DMS53 treated with DMSO at 0.1 percent for 48 hours (cell line): ENCODE data around the gene KLRC3.
A peak's percentile ranks its signal among the peaks of the same experiment; 100 is the strongest.
"Not testable (repeated sequence)": the region's sequence is repeated elsewhere in the genome, so short reads cannot be mapped to it uniquely, and the experiment has no call there.

Source experiments
- DNase-seq: peaks from one replicate; lab custom pipeline; 2025; ENCODE audit not compliant: unreplicated experiment; lab: John Stamatoyannopoulos, UW

The KLRC3 gene

GRCh38 chr12:10404798-10405197, 15.6 kb downstream of the KLRC3 start:
- DNase-seq = no peak

DNA sequence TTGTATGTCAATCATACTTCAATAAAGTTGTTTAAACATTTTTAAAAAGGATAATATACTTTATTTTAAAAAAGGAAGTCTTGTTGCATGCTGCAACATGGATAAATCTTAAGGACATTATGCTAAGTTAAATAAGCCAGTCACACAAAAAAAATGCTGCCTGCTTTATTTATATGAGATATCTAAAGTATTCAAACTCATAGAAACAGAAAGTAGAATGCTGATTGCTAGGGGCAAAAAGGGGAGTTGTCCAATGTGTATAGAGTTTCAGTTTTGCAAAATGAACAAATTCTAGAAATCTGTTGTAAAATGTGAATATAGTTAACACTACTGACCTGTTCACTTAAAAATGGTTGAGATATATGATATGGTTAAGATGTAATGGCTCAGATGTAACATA, 19.6 kb downstream of the KLRC3 start:
- no peak for DNase-seq

DNA sequence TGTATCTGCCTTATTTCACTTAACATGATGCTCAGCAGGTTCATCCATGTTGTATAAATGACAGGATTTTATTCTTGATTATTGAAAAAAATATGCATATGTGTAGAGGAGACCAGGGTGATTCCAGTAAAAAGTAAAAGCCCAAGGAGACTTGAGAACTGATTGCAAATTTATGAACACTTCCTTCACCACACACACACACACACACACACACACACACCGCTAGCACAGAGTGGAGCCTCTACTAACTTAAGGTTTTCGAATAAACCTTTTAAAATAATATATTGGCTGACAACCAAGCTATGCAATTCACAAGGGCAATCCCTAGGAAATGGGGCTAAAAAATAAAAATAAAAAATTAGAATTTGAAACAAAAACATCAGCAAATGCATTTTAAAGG, 22.2 kb downstream of the KLRC3 start:
- DNase-seq = no peak

DNA sequence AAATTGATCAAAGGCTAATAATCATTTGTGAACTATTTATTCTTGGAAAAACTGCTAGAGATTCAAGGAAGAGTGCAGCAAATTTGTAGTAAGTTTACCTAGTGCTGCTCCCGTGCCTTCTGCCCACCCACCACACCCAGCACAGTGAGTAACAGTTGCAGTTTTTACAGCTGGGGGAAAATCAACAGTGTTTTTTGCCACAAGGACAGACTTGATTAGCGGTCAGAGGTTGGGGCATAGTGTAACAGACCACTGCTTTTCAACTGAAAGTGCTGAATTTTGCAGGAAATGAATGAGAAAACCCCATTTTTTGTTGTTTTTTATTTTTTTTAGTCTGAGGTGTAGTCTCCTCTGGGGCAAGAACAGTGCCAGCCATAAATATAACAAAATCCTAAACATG, 23.1 kb downstream of the KLRC3 start:
- peak; percentile 71 for DNase-seq

GRCh38 chr12:10396176-10396575, 24.2 kb downstream of the KLRC3 start:
- not testable (repeated sequence) for DNase-seq

GRCh38 chr12:10395390-10395998, 24.9 kb downstream of the KLRC3 start:
- peak; percentile 99 for DNase-seq

- not testable (repeated sequence) for DNase-seq
These were observed 25.8 kb downstream of the KLRC3 start for GRCh38 chr12:10394531-10395152.

- no peak for DNase-seq
These were observed 27.1 kb downstream of the KLRC3 start for GRCh38 chr12:10393291-10393690.

- DNase-seq = no peak
These were observed 27.9 kb downstream of the KLRC3 start for GRCh38 chr12:10392394-10392930.

DNA sequence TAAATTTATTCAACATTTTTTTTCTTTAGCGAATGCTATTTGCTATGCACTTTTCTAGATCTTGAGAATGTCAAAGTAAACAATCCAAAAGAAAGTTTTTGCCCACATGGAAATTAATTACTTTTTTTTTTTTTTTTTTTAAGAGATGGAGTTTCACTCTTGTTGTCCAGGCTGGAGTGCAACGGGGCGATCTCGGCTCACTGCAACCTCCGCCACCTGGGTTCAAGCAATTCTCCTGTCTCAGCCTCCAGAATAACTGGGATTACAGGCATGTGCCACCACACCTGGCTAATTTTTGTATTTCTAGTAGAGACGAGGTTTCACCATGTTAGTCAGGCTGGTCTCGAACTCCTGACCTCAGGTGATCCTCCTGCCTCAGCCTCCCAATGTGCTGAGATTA, 29.4 kb downstream of the KLRC3 start:
- DNase-seq = not testable (repeated sequence)

DNA sequence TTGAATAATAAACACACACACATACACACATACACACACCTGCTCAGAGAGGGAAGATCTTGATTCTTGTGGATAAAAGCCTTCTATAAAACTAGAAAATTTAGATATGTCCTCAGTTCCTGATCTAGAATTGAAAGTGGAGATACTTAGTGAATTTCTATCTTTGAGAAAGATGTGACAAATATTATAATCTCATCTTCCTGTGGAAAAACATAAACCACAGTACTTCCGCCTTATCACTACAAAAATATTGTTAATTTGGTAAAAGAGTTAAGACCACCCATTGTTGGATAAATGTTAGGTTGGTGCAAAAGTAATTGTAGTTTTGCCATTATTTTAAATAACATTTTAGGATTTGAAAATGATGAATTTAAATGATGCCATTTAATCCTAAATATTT, 30.5 kb downstream of the KLRC3 start, which contains the start of gene KLRK1:
Gene KLRK1 (minus strand): TSS at position 138 of the 400 bp plus-strand sequence. CDS start 1,231 bp downstream, outside the sequence.
- no peak for DNase-seq

DNA sequence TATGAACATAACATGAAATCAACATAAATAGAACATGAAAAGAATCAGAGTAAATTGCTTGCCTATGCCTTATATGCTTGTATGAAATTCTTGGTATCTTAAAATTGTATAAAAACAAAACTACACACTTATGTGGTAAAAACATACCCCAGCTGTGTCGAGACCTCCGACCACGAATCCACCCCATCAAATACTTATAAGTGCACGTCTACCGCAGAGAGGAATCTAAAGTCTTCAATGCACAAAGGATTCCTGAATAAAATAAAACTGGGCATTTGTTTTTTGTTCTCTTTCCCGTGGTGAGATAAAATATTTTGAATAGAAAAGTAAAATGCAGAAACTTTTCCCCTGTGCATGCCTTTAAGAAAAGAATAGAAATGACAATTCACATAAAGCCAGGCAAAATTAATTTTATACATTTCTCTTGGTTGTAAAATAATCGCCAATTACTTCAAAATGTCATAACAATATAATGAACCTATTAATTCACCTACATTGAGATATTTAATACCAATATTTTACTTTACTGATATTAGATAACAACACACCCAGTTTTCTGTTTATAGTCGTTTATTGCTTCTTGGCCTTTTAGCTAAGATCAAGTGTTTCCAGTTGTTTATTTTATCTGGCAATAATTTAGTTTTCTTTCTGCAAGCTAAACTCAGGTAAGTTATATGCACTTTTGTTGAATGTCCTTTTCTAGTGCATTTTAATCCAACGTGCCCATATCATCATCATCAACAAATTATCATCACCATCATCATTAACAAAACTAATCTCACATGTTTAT, 31.6 kb downstream of the KLRC3 start:
- no peak for DNase-seq

GRCh38 chr12:10387498-10387897, 32.9 kb downstream of the KLRC3 start:
- DNase-seq = not testable (repeated sequence)

DNA sequence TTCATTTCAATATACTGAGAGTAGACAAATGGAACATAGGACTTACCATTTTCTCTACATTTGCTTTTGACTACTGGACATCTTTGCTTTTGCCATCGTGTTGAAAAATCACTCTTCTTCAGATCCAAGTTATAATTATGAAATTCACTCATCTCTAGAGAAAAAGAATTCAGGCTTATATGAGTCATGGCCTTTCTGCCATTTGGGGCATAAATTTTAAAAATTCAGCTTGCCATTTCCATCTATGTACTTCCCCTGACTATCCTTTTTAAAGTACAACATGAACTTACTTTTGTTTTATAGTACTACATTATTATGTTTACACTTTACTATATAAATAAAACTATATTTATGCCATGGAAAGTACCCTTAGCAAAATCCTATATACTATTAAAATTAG, 33.5 kb downstream of the KLRC3 start:
- no peak for DNase-seq

DNA sequence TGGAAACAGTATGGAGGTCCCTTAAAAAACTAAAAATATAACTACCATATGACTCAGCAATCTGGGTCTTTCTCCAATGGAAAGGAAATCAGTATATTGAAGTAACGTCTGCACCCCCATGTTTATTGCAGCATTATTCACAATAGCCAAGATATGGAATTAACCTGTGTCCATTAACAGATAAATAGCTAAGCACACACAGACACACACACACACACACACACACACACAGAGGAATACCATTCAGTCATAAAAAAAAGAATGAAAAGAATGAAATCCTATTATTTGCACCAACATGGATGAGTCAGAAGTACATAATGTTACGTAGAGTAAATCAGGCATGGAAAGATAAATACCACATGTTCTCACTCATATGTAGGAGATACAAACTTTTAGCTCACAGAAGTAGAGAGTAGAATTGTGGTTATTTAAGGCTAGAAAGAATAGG, 35.2 kb downstream of the KLRC3 start:
- peak; percentile 99 for DNase-seq

DNA sequence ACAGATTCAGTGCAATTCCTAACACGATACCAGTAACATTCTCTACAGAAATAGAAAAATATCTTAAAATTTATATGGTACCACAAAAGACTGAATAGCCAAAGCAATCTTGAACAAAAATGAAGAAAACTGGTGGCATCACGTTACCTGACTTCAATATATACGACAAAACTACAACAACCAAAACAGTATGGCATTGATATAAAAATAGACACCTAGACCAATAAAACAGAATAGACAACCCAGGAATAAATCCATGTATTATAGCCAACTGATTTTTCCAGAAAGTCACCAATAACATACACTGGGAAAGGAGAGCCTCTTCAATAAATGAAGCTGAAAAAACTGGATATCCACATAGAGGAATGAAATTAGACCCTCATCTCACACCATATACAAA, 36.2 kb downstream of the KLRC3 start:
- DNase-seq = no peak

DNA sequence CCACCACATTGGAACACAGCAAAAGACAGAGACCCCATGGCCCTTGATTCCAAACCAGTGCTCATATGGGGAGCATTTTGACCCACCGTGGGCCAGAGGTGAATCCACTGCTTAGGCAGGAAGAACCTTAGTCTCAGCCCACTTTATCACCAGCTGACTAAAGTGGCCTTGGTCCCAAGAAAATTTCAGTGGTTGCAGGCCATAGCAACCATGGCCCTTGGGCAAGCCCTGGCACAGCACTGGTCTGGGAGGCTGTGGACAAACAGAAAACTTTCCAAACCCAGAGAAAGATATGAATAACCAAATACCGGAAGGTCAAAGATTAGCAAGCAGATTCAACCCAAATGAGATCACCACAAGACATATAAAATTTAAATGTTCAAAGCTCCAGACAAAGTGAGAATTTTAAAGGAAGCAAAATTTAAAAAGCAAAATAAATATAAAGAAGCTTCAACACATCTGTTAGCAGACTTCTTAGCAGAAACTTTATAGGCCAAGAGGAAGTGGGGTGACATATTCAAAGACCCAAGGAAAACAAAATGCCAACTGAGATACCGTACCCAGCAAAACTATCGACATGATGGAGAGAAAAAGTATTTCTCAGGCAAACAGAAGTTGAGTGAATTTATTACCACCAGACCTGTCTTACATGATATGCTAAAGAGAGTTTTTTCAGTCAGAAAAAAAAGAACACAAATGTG, 38.3 kb downstream of the KLRC3 start:
- no peak for DNase-seq

- DNase-seq = not testable (repeated sequence)
These were observed 41.7 kb downstream of the KLRC3 start for GRCh38 chr12:10378737-10379136.

DNA sequence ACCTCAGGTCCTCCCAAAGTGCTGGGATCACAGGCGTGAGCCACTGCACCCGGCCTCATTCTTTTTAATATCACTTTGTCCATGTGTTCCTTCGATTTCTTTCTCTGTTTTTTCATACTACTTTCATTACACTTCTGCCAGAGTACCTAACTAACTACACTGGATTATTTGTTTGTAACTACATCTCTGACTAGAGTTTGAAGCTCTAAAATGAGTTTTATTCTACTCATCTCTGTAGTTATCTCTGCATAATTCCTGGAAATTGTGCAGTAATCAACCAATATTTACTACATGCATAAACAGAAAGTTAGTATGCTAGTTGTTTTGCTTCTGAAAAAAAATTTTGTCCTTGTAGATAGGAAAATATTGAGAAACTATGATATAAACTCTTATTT, 45.8 kb downstream of the KLRC3 start:
- DNase-seq = no peak

- DNase-seq = no peak
These were observed 47.8 kb downstream of the KLRC3 start for GRCh38 chr12:10372559-10372958.

- not testable (repeated sequence) for DNase-seq
These were observed 48.4 kb downstream of the KLRC3 start for GRCh38 chr12:10371893-10372535.
